H1 (cell line): ENCODE data around the gene MAPK8IP3. TPM values are rescaled to one million over a fixed set of nuclear protein-coding genes. Genes with fewer than 3 reads are reported as not detected.

Source experiments
- CTCF ChIA-PET: fragments of 300-600 bp; sonication (Branson Sonifier 250); formaldehyde crosslinking; loops from one replicate; lab custom pipeline; 2021; ENCODE audit not compliant: partially characterized antibody; lab: Charles Lee
- POLR2A ChIA-PET: fragments of 300-600 bp; sonication (Branson Sonifier 250); formaldehyde crosslinking; loops from one replicate; lab custom pipeline; 2021; ENCODE audit warnings: inconsistent platforms; ENCODE audit not compliant: partially characterized antibody; lab: Charles Lee
- DNase-seq, 2 experiments: peaks; one replicate each; pipeline versions ENCODE4 v3.0.0 to v3.0.0-alpha.2; 2010 to 2022; ENCODE audit warnings: low spot score in 2 of 2, low read depth in 1 of 2, mixed read lengths in 1 of 2
- FAIRE-seq: peaks from 2 replicates; lab custom pipeline; 2011; peaks lifted over from hg19 to GRCh38; lab: Jason Lieb, UNC
- H2AFZ ChIP-seq: 2 replicates; pipeline ENCODE4 v1.8.1; 2012; ENCODE audit warnings: low read length, inconsistent platforms
- H2AK5ac ChIP-seq: 2 replicates; pipeline ENCODE4 v1.6.1; 2013; ENCODE audit warnings: low read depth, low read length
- H2BK120ac ChIP-seq: replicated peaks from 2 replicates; pipeline ENCODE3; 2013; ENCODE audit warnings: low read depth, low read length, inconsistent platforms
- H2BK12ac ChIP-seq: 2 replicates; pipeline ENCODE4 v1.6.1; 2013; ENCODE audit warnings: low read depth, low read length
- H2BK15ac ChIP-seq: 2 replicates; pipeline ENCODE4 v1.6.1; 2013; ENCODE audit warnings: low read length
- H2BK20ac ChIP-seq: 2 replicates; pipeline ENCODE4 v1.6.1; 2013; ENCODE audit warnings: low read length
- H2BK5ac ChIP-seq: 2 replicates; pipeline ENCODE4 v1.6.1; 2013; ENCODE audit warnings: low read depth, low read length
- H3K14ac ChIP-seq: 2 replicates; pipeline ENCODE4 v1.6.1; 2013; ENCODE audit warnings: inconsistent platforms; ENCODE audit not compliant: insufficient read length
- H3K18ac ChIP-seq: 2 replicates; pipeline ENCODE4 v1.6.1; 2013; ENCODE audit warnings: low read length; ENCODE audit errors: extremely low read depth
- H3K23ac ChIP-seq: 2 replicates; pipeline ENCODE4 v1.6.1; 2013; ENCODE audit warnings: inconsistent platforms; ENCODE audit not compliant: insufficient read length
- H3K23me2 ChIP-seq: 2 replicates; pipeline ENCODE4 v1.6.1; 2013; ENCODE audit warnings: low read depth, low read length
- H3K27ac ChIP-seq: 2 replicates; pipeline ENCODE4 v1.6.1; 2011; ENCODE audit warnings: low read depth, low read length, inconsistent platforms
- H3K27me3 ChIP-seq, 4 experiments: replicated peaks in 1 of 4; 1 replicate in 1 of 4; 2 replicates in 3 of 4; pipeline versions ENCODE4 v1.6.1 to v1.8.1; 2011 to 2013; ENCODE audit warnings: low read length in 3 of 4, mild to moderate bottlenecking in 3 of 4, inconsistent platforms in 2 of 4, mixed read lengths in 2 of 4, moderate library complexity in 1 of 4; ENCODE audit not compliant: control insufficient read depth in 3 of 4, insufficient read depth in 3 of 4; ENCODE audit errors: extremely low read depth in 1 of 4
- H3K36me3 ChIP-seq, 4 experiments: 2 replicates each; pipeline versions ENCODE4 v1.6.1 to v1.8.1; 2011 to 2013; ENCODE audit warnings: mild to moderate bottlenecking in 4 of 4, low read length in 3 of 4, moderate library complexity in 2 of 4, control low read depth in 1 of 4, inconsistent platforms in 1 of 4; ENCODE audit not compliant: insufficient read depth in 4 of 4, control insufficient read depth in 2 of 4
- H3K4ac ChIP-seq: replicated peaks from 2 replicates; pipeline ENCODE3; 2013; ENCODE audit warnings: low read length, low read depth, mixed read lengths, inconsistent platforms; ENCODE audit not compliant: insufficient read length
- H3K4me1 ChIP-seq, 4 experiments: replicated peaks in 1 of 4; 1 replicate in 1 of 4; 2 replicates in 3 of 4; pipeline versions ENCODE4 v1.6.1 to v1.8.1; 2011 to 2013; ENCODE audit warnings: low read length in 3 of 4, inconsistent platforms in 2 of 4, mixed read lengths in 1 of 4; ENCODE audit not compliant: insufficient read depth in 4 of 4, control insufficient read depth in 3 of 4
- H3K4me2 ChIP-seq, 2 experiments: 2 replicates each; pipeline versions ENCODE4 v1.6.1 to v1.8.1; 2011 to 2013; ENCODE audit warnings: low read depth in 2 of 2, low read length in 2 of 2, control low read depth in 1 of 2, inconsistent platforms in 1 of 2, mild to moderate bottlenecking in 1 of 2; ENCODE audit not compliant: insufficient read depth in 1 of 2
- H3K4me3 ChIP-seq, 4 experiments: fragments of 200-600, 300-600 bp in 1 of 4; sonication (generic), shearing (Covaris generic), sonication (Bioruptor Twin) in 1 of 4; 2 replicates each; pipeline versions ENCODE4 v1.5.1 to v1.8.1; 2011 to 2016; ENCODE audit warnings: low read length in 4 of 4, low read depth in 3 of 4, control low read depth in 2 of 4, inconsistent platforms in 2 of 4, mild to moderate bottlenecking in 2 of 4, mixed read lengths in 1 of 4, moderate library complexity in 1 of 4; ENCODE audit not compliant: insufficient read depth in 2 of 4; ENCODE audit errors: extremely low read depth in 1 of 4
- H3K56ac ChIP-seq: replicated peaks from 2 replicates; pipeline ENCODE3; 2013; ENCODE audit warnings: low read depth, mild to moderate bottlenecking, mixed read lengths, low read length, inconsistent platforms; ENCODE audit not compliant: insufficient read length
- H3K79me1 ChIP-seq: 2 replicates; pipeline ENCODE4 v1.6.1; 2013; ENCODE audit warnings: low read depth, low read length, control low read depth
- H3K79me2 ChIP-seq, 2 experiments: 2 replicates each; pipeline versions ENCODE4 v1.6.1 to v1.8.1; 2012 to 2013; ENCODE audit warnings: low read length in 2 of 2, mild to moderate bottlenecking in 2 of 2, inconsistent platforms in 1 of 2; ENCODE audit not compliant: insufficient read depth in 2 of 2, control insufficient read depth in 1 of 2
- H3K9ac ChIP-seq, 4 experiments: replicated peaks in 1 of 4; 1 replicate in 1 of 4; 2 replicates in 3 of 4; pipeline versions ENCODE4 v1.6.1 to v1.8.1; 2011 to 2013; ENCODE audit warnings: low read depth in 3 of 4, low read length in 3 of 4, control low read depth in 2 of 4, mild to moderate bottlenecking in 2 of 4, moderate library complexity in 2 of 4, inconsistent platforms in 1 of 4; ENCODE audit errors: extremely low read depth in 1 of 4
- H3K9me3 ChIP-seq, 2 experiments: 2 replicates each; pipeline versions ENCODE4 v1.6.1 to v1.8.1; 2012 to 2013; ENCODE audit warnings: mild to moderate bottlenecking in 2 of 2, moderate library complexity in 2 of 2, control low read depth in 1 of 2, inconsistent platforms in 1 of 2, low read depth in 1 of 2, low read length in 1 of 2, mixed read lengths in 1 of 2; ENCODE audit not compliant: insufficient read depth in 2 of 2
- H4K20me1 ChIP-seq, 2 experiments: replicated peaks in 1 of 2; 2 replicates each; pipeline versions ENCODE3 to v1.8.1; 2011 to 2013; ENCODE audit warnings: inconsistent platforms in 2 of 2, low read length in 2 of 2, mild to moderate bottlenecking in 1 of 2; ENCODE audit not compliant: insufficient read depth in 2 of 2, control insufficient read depth in 1 of 2
- H4K5ac ChIP-seq: 2 replicates; pipeline ENCODE4 v1.6.1; 2013; ENCODE audit warnings: low read length, low read depth, mixed read lengths, inconsistent platforms; ENCODE audit not compliant: insufficient read length
- H4K8ac ChIP-seq: 2 replicates; pipeline ENCODE4 v1.8.0; 2013; ENCODE audit warnings: mild to moderate bottlenecking, moderate library complexity, low read length, inconsistent platforms; ENCODE audit not compliant: insufficient read depth; ENCODE audit errors: extremely low read depth
- H4K91ac ChIP-seq: replicated peaks from 2 replicates; pipeline ENCODE3; 2013; ENCODE audit warnings: low read length, mixed read lengths, inconsistent platforms; ENCODE audit not compliant: insufficient read length
- BRCA1 ChIP-seq: IDR thresholded peaks from 2 replicates; pipeline ENCODE4 v1.6.1; 2012; ENCODE audit warnings: low read depth, low read length, improper control_type of control experiment
- EGR1 ChIP-seq: IDR thresholded peaks from 2 replicates; pipeline ENCODE4 v1.6.1; 2011; ENCODE audit warnings: low read depth, low read length, borderline replicate concordance
- FOSL1 ChIP-seq: IDR thresholded peaks from 2 replicates; pipeline ENCODE4 v1.6.1; 2011; ENCODE audit warnings: mild to moderate bottlenecking, low read depth, low read length, moderate library complexity; ENCODE audit not compliant: insufficient read depth
- PHF8 ChIP-seq: fragments of 200-600 bp; sonication (generic); conservative IDR thresholded peaks from 2 replicates; pipeline ENCODE4 v1.7.1; 2012; ENCODE audit warnings: low read depth, mild to moderate bottlenecking, inconsistent platforms, low read length, moderate library complexity
- SAP30 ChIP-seq: fragments of 300-600 bp; sonication (generic); IDR thresholded peaks from 2 replicates; pipeline ENCODE4 v1.7.1; 2012; ENCODE audit warnings: low read length, moderate library complexity, mild to moderate bottlenecking, inconsistent platforms; ENCODE audit not compliant: insufficient read depth, insufficient replicate concordance
- SP2 ChIP-seq: IDR thresholded peaks from 2 replicates; pipeline ENCODE4 v1.6.1; 2012; ENCODE audit warnings: mild to moderate bottlenecking, low read length, inconsistent platforms
- SRF ChIP-seq: IDR thresholded peaks from 2 replicates; pipeline ENCODE4 v1.6.1; 2011; ENCODE audit warnings: mild to moderate bottlenecking, low read depth, low read length, moderate library complexity
- TAF1 ChIP-seq: IDR thresholded peaks from 2 replicates; pipeline ENCODE4 v1.6.1; 2011; ENCODE audit warnings: mild to moderate bottlenecking, low read depth, low read length
- TEAD4 ChIP-seq: IDR thresholded peaks from 2 replicates; pipeline ENCODE4 v1.6.1; 2012; ENCODE audit warnings: low read depth, low read length, inconsistent platforms, mixed read lengths
- YY1 ChIP-seq: IDR thresholded peaks from 2 replicates; pipeline ENCODE4 v1.6.1; 2011; ENCODE audit warnings: low read depth, mild to moderate bottlenecking, low read length
- ZNF274 ChIP-seq: IDR thresholded peaks from 2 replicates; pipeline ENCODE4 v1.7.0; 2012; ENCODE audit warnings: low read length, borderline replicate concordance; ENCODE audit errors: extremely low read depth
- WGBS, 2 experiments: shearing (Covaris generic) in 1 of 2; methylation state at CpG; one replicate each; pipeline versions ENCODE4 v1.1.6 to v1.1.7; 2013 to 2015; ENCODE audit warnings: low lambda C conversion rate in 2 of 2, mixed read lengths in 2 of 2, inconsistent platforms in 1 of 2, low coverage in 1 of 2, missing lambda C conversion rate in 1 of 2; ENCODE audit not compliant: insufficient replicate concordance in 2 of 2, insufficient coverage in 1 of 2, insufficient read length in 1 of 2; ENCODE audit errors: extremely low coverage in 1 of 2, missing lambda C conversion rate in 1 of 2; 5-methylcytosine and 5-hydroxymethylcytosine counted together
- polyA plus RNA-seq, 7 experiments: library from polyadenylated mRNA; depleted of rRNA in 3 of 7; stranded (reverse) in 5 of 7; unstranded in 2 of 7; fragments of >200 nt in 5 of 7; fragments of 200-250 nt in 2 of 7; gene quantifications; 1 replicate in 5 of 7; 2 replicates in 1 of 7; 4 replicates in 1 of 7; pipeline versions ENCODE4 v1.2.1 to v1.2.3, GENCODE V29; 2011 to 2013; ENCODE audit warnings: missing spikeins in 2 of 7, mixed read lengths in 2 of 7
- total RNA-seq: library from RNA; stranded (reverse); fragmentation: NEBNext Ultra II Directional; extraction: Animal tissue kit (Norgen Biotek cat#: 25700); gene quantifications from 2 replicates; pipeline ENCODE4 v1.2.1, GENCODE V29; 2021
- TF ChIP-seq, protein P1 (sequence below): IDR thresholded peaks from 2 replicates; pipeline ENCODE4 v1.6.1; 2012; ENCODE audit warnings: inconsistent platforms

Gene MAPK8IP3
- total and polyA plus RNA-seq, 2 of the 8 experiments (the other 6 are each of a cell fraction or from before 2014, with no cell fraction given), result 16.9 to 43.4 TPM

DNA sequence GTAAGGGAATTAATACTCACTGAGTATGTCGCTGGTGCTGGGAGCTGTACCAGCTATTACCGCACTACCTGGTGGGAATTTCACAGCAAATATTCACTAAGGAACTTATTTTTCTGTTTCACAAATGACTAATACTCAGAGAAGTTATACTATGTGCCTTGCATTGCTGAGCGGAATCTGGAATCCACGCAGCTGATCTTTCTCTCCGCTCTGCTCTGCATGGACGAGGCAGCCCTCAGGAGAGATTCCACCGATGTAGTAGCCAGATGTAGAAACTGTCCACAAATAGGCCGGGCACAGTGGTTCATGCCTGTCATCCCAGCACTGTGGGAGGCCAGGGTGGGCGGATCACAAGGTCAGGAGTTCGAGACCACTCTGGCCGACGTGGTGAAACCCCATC is 48.2 kb downstream of the MAPK8IP3 start:
- H4K8ac ChIP-seq, result no peak overlapping the region
- H3K79me2 ChIP-seq, result no peaks in the 10 kb centered on the region
- H3K27ac ChIP-seq, result no peak overlapping the region
- peaks cover 0 to 11% (median 0%) of the 10 kb centered on the region in 4 experiments; a peak in 2 of 8 replicates for H3K36me3 ChIP-seq
- no peak for DNase-seq
- H3K23ac ChIP-seq, result no peak overlapping the region
- CTCF ChIA-PET, result interaction anchor here (0.9 to 1.4 kb wide), 3 partner anchors 9 to 258 kb away, joined by 3 to 5 read pairs (median 3); no protein-coding TSS in a partner anchor
- TF ChIP-seq SP2 (no peak), ZNF274 (no peak), BRCA1 (no peak), EGR1 (no peak), TEAD4 (no peak), YY1 (no peak), FOSL1 (no peak), SRF (no peak), SAP30 (no peak), TAF1 (no peak), PHF8 (no peak)
- TF ChIP-seq, protein P1, sequence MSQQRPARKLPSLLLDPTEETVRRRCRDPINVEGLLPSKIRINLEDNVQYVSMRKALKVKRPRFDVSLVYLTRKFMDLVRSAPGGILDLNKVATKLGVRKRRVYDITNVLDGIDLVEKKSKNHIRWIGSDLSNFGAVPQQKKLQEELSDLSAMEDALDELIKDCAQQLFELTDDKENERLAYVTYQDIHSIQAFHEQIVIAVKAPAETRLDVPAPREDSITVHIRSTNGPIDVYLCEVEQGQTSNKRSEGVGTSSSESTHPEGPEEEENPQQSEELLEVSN, result no peak
- TF ChIP-seq, all 59 proteins: peak for 0
- Histone ChIP-seq H2BK120ac (no peak overlapping the region), H2BK5ac (no peak overlapping the region), H3K9ac (no peak overlapping the region), H3K27me3 (no peaks in the 10 kb centered on the region), H3K79me1 (no peaks in the 10 kb centered on the region), H3K4me3 (no peak overlapping the region), H3K4me1 (no peaks in the 10 kb centered on the region), H3K23me2 (no peaks in the 10 kb centered on the region), H2AK5ac (no peak overlapping the region), H2BK15ac (no peak overlapping the region), H3K9me3 (no peaks in the 10 kb centered on the region), H4K20me1 (peaks cover 0 to 3% of the 10 kb centered on the region in 2 experiments), H3K4ac (no peak overlapping the region), H3K4me2 (no peak overlapping the region), H3K18ac (no peak overlapping the region), H2BK12ac (no peak overlapping the region), H2BK20ac (no peak overlapping the region), H4K91ac (no peak overlapping the region), H3K14ac (no peak overlapping the region), H2AFZ (no peak overlapping the region), H3K56ac (no peak overlapping the region), H4K5ac (no peak overlapping the region)
- no peak for FAIRE-seq
- POLR2A ChIA-PET, result interaction anchor here (0.7 to 1.2 kb wide), 4 partner anchors 26 to 231 kb away, joined by 3 read pairs; no protein-coding TSS in a partner anchor
- WGBS, 2 experiments, result 88% methylated on average over 12 of the region's 12 CpGs; no CpG with 5 or more reads in 1 of the 2 experiments
